A673 (cell line): ENCODE data around the gene FOXQ1.

Source experiments
- EZH2 ChIP-seq: fragments of 200-600 bp; sonication (generic); IDR thresholded peaks from 2 replicates; pipeline ENCODE4 v1.6.1; 2017; ENCODE audit warnings: borderline replicate concordance, low read depth, mild to moderate bottlenecking, mixed read lengths, antibody characterized with exemption, low read length; ENCODE audit not compliant: poor library complexity, severe bottlenecking
- TF ChIP-seq, protein P1 (sequence below): fragments of 300-800, 200-600 bp; sonication (generic); conservative IDR thresholded peaks from 2 replicates; pipeline ENCODE4 v1.5.1; 2017; ENCODE audit warnings: low read depth, mild to moderate bottlenecking, antibody characterized with exemption, low read length, moderate library complexity, mixed read lengths

DNA sequence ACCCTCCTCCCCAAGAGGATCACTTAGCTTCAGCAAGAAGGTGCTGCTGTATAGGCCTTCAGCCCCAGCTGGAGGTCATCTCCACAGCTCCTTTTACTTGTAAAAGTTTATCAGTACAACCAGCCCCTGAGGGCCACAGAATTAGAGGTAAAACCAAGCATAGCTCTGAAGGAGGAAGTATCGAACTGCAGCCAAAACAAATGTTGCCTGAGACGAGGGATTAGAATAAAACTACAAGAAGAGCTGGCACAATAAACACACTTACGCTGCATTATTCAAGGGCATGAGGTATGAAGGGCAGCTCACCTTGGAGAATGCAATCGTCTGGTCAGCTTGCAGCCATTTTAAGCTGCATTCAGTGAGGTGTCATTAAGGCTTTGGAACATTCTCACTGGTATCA, 21.1 kb upstream of the FOXQ1 start:
- TF ChIP-seq, protein P1, sequence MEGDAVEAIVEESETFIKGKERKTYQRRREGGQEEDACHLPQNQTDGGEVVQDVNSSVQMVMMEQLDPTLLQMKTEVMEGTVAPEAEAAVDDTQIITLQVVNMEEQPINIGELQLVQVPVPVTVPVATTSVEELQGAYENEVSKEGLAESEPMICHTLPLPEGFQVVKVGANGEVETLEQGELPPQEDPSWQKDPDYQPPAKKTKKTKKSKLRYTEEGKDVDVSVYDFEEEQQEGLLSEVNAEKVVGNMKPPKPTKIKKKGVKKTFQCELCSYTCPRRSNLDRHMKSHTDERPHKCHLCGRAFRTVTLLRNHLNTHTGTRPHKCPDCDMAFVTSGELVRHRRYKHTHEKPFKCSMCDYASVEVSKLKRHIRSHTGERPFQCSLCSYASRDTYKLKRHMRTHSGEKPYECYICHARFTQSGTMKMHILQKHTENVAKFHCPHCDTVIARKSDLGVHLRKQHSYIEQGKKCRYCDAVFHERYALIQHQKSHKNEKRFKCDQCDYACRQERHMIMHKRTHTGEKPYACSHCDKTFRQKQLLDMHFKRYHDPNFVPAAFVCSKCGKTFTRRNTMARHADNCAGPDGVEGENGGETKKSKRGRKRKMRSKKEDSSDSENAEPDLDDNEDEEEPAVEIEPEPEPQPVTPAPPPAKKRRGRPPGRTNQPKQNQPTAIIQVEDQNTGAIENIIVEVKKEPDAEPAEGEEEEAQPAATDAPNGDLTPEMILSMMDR, result no peak
- TF ChIP-seq EZH2, result no peak
